ENCODE measurements around the gene PRKCH.
A peak's percentile ranks its signal among the peaks of the same experiment; 100 is the strongest.

Gene PRKCH

DNA sequence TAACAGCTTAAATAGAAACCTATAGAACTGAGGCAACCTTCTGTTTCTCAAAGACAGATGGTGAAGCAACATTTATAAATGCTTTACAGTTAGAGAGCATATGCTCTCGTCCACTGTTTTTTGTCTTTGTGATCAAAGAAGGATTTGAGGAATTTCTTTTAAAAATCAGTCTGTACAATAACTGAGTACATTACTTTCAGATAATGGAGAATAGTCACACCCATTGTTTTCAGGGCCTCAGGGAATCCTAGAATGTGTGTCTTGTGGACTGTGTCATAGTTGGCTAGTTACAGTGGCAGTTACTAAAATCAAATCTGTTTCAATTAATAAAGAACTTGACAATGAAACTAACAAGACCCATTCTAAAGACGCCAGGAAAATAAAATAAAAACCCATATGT is 107.9 kb downstream of the PRKCH start:
- no peak for DNase-seq (ENCODE audit: low spot score)

- DNase-seq (ENCODE audit: low spot score), result no peak
Measured at GRCh38 chr14:61430066-61430757, 108.8 kb downstream of the PRKCH start.

- no peak for DNase-seq (ENCODE audit: low spot score)
Measured at GRCh38 chr14:61433169-61433568, 111.8 kb downstream of the PRKCH start.

DNA sequence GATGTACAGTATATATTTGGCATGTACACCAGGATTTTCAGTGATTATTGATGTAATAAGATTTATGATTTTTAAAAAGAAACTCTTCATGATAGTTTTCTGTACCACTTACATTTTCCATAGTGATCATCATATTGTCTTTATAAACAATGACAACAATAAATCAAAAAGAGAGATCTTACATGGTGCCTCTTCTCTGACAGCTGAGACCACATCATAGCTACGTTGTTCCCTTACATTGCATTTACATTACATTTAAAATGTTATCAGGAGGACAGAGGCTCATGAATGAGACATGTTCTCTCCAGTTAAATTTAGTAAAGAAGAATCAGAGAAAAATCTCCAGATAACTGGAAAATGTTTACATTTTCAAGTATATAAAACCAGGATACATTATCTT is 112.4 kb downstream of the PRKCH start:
- no peak for DNase-seq (ENCODE audit: low spot score)

DNA sequence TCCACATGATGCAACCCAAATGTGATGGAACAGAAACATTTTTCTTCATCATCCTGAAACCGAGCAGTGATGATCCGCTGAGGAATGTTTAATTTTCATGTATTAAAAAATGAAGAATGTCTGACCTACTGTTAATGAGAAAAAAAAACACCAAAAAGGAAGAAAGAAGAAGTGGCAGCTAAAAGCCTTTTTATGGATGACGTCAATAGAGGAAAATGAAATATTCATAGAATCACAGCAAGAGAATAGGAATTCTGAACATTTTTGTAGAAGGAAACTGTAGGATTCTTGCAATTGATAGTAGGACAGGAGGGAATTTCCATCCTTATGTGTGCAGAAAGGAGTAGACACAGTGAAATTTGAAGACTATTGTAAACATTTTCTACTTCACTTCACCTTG is 112.9 kb downstream of the PRKCH start:
- DNase-seq (ENCODE audit: low spot score), result no peak

GRCh38 chr14:61435563-61436337 is 114.4 kb downstream of the PRKCH start:
- DNase-seq (ENCODE audit: low spot score), result no peak

DNA sequence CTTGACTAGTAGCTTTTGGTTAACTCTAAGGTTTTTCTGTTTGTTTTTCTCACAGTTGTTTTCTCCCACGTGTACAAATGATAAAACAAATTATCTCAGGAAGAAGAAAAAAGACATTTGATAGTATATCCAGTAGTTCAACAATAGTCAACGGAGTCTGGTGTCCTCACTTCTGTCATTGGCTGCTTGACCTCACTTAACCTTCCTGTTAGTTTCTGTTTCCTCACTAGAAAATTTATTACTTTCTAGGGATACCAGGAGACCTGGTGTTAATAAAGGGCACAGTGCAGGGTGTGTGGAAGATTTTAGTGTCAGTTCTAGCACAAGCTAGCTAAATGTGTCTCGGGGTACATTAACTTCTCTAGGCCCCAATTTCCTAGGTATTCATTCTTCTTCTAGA is 116.0 kb downstream of the PRKCH start:
- no peak for DNase-seq (ENCODE audit: low spot score)

- no peak for DNase-seq (ENCODE audit: low spot score)
Measured at GRCh38 chr14:61438036-61438435, 116.7 kb downstream of the PRKCH start.

DNA sequence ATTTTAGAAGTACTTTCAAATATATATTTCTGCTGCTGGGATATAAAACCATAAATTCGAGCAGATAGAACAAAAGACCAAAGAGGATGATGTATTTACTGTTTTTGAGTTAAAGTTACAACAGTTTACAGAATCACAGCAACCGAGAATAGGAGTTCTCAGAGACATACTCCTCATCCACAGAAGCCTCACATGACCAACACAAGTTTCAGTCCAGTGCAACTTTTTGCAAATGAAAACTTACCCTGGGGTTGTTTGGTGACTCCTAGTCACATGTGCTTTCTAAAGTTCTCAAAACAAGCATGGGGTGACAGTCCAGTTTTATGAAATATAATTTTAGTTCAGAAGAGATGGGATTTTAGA is 117.1 kb downstream of the PRKCH start:
- DNase-seq (ENCODE audit: low spot score), result no peak

- DNase-seq (ENCODE audit: low spot score), result no peak
Measured at GRCh38 chr14:61438860-61439765, 117.7 kb downstream of the PRKCH start.

- no peak for DNase-seq (ENCODE audit: low spot score)
Measured at GRCh38 chr14:61439779-61440418, 118.5 kb downstream of the PRKCH start.

DNA sequence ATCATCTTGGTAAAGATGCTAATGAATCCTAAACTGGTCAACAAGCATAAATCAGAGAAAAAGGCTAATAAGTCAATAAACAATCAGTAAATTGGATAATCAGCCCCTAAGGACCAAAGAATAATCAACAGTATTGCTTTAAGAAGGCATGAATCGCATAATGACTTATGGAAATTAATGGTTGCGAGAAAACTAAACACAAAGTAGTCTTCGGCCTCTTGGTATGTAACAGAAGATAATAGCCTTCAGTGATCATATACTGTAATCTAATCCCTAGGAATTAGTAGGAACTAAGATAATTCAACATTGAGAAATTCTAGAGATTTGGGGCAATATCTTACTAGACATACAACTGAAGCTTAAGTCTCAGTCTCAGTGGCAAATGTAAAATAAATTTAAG is 122.1 kb downstream of the PRKCH start:
- DNase-seq (ENCODE audit: low spot score), result no peak

DNA sequence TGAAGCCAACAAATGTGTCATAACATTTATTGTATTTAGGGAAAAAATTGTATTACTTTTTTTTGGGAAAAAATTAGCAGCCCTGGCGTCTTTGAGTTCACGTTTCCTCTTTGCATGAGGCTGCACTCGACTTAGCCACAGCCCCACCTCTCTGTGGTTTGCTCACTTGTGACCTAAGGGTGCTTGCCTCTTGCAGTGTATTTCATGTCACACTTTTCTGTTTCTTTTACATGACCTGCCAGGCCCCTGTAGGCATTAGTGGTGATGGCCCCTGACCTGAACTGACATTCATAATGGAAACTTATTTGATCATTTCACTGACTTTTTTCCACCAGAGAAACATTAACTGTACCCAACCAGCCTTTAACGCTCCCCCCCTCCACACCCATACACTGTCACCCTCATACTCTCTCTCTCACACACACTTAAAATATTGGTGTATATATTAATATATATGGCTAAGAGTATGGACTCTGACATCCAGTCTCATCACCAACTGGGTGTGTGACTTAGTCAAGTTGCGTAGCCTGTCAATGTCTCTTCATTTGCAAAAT is 122.9 kb downstream of the PRKCH start:
- DNase-seq (ENCODE audit: low spot score), result no peak

GRCh38 chr14:61451491-61451890 is 130.1 kb downstream of the PRKCH start:
- DNase-seq (ENCODE audit: low spot score), result no peak

- no peak for DNase-seq (ENCODE audit: low spot score)
Measured at GRCh38 chr14:61451891-61452400, 130.6 kb downstream of the PRKCH start.

GRCh38 chr14:61452452-61452851 is 131.1 kb downstream of the PRKCH start:
- DNase-seq (ENCODE audit: low spot score), result no peak

GRCh38 chr14:61453103-61453767 is 131.9 kb downstream of the PRKCH start:
- no peak for DNase-seq (ENCODE audit: low spot score)

GRCh38 chr14:61454545-61454944 is 133.2 kb downstream of the PRKCH start:
- no peak for DNase-seq (ENCODE audit: low spot score)

GRCh38 chr14:61455351-61455750 is 134.0 kb downstream of the PRKCH start:
- no peak for DNase-seq (ENCODE audit: low spot score)

- peak; percentile 79 for DNase-seq (ENCODE audit: low spot score)
Measured at GRCh38 chr14:61456720-61457119, 135.3 kb downstream of the PRKCH start.

DNA sequence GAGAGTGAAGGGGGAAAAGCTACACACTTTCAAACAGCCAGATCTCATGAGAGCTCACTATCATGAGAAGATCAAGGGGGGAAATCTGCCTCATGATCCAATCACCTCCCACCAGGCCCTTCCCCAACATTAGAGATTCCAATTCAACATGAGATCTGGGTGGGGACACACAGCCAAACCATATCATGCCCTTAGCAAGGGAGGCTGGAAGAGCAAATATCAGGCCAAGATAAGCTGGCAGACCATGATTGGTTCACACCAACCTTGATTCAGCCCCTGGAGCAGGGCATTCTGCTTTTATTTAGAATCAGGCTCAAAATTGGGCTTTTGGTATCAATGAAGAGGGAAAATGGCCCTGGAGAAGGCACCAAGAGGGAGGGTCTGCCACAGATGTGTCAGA is 137.4 kb downstream of the PRKCH start:
- DNase-seq (ENCODE audit: low spot score), result no peak
